GM21381 (cell line): ENCODE measurements around the gene DLG2.
"Not testable (repeated sequence)": the region's sequence is repeated elsewhere in the genome, so short reads cannot be mapped to it uniquely, and the experiment has no call there.

Source experiments
- ATAC-seq: cut with Tn5 transposase; IDR thresholded peaks from one replicate; pipeline ENCODE4 v1.9.1; 2021; ENCODE audit warnings: mild to moderate bottlenecking, moderate library complexity; ENCODE audit not compliant: unreplicated experiment

The DLG2 gene

GRCh38 chr11:85256433-85256832, 370.7 kb downstream of the DLG2 start:
- ATAC-seq = no peak

GRCh38 chr11:85249482-85249881, 377.7 kb downstream of the DLG2 start:
- no peak for ATAC-seq

- no peak for ATAC-seq
Measured at GRCh38 chr11:85247797-85248196, 379.3 kb downstream of the DLG2 start.

- no peak for ATAC-seq
Measured at GRCh38 chr11:85238906-85239305, 388.2 kb downstream of the DLG2 start.

GRCh38 chr11:85238038-85238437, 389.1 kb downstream of the DLG2 start:
- ATAC-seq = not testable (repeated sequence)

GRCh38 chr11:85236211-85236610, 390.9 kb downstream of the DLG2 start:
- no peak for ATAC-seq

- ATAC-seq = no peak
Measured at GRCh38 chr11:85232559-85232958, 394.6 kb downstream of the DLG2 start.

- ATAC-seq = no peak
Measured at GRCh38 chr11:85231588-85231987, 395.6 kb downstream of the DLG2 start.

GRCh38 chr11:85229723-85230122, 397.4 kb downstream of the DLG2 start:
- not testable (repeated sequence) for ATAC-seq

- no peak for ATAC-seq
Measured at GRCh38 chr11:85196968-85197367, 430.2 kb downstream of the DLG2 start.

- no peak for ATAC-seq
Measured at GRCh38 chr11:85195934-85196333, 431.2 kb downstream of the DLG2 start.

- ATAC-seq = no peak
Measured at GRCh38 chr11:85187992-85188391, 439.2 kb downstream of the DLG2 start.

- ATAC-seq = no peak
Measured at GRCh38 chr11:85184721-85185120, 442.4 kb downstream of the DLG2 start.

GRCh38 chr11:85182441-85183387, 444.4 kb downstream of the DLG2 start:
- ATAC-seq = peak; percentile 62

GRCh38 chr11:85180528-85180927, 446.6 kb downstream of the DLG2 start:
- ATAC-seq = no peak

GRCh38 chr11:85171648-85172257, 455.4 kb downstream of the DLG2 start:
- no peak for ATAC-seq

- ATAC-seq = no peak
Measured at GRCh38 chr11:85170184-85170583, 457.0 kb downstream of the DLG2 start.

- ATAC-seq = no peak
Measured at GRCh38 chr11:85167471-85167870, 459.7 kb downstream of the DLG2 start.

- no peak for ATAC-seq
Measured at GRCh38 chr11:85167038-85167437, 460.1 kb downstream of the DLG2 start.

- ATAC-seq = no peak
Measured at GRCh38 chr11:85165819-85166218, 461.3 kb downstream of the DLG2 start.

- no peak for ATAC-seq
Measured at GRCh38 chr11:85164743-85165142, 462.4 kb downstream of the DLG2 start.

- ATAC-seq = no peak
Measured at GRCh38 chr11:85154294-85154693, 472.9 kb downstream of the DLG2 start.
